D721Med (cell line): ENCODE data around the gene KCNJ13.

Experiments
- DNase-seq: peaks from one replicate; pipeline ENCODE4 v3.0.0; 2011; ENCODE audit warnings: low spot score; ENCODE audit not compliant: insufficient read length
- FAIRE-seq: peaks from 2 replicates; lab custom pipeline; 2011; peaks lifted over from hg19 to GRCh38; lab: Jason Lieb, UNC
- TF ChIP-seq, protein P1 (sequence below): IDR thresholded peaks from 2 replicates; pipeline ENCODE4 v1.5.1; 2012; ENCODE audit warnings: mild to moderate bottlenecking, control low read depth; ENCODE audit not compliant: insufficient read depth; ENCODE audit errors: missing control alignments

Gene KCNJ13

DNA sequence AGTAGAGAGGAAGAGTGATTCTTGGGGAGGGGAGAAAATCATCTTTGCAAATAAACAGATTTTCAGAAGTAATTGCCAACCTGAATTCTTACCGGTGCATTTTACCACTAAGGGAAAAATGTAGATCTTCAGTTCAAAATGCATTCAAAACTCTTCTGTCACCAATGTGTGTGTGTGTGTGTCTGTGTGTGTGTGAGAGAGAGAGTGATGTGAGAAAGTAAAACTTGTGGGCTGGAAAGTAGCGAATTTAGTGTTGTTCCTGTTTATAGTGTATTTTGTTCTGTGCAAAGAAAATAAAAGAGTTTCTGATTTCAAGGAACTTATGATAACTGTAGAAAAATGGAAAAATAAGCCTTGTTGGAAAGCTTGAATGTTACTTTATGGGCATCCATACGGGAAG, 27.0 kb downstream of the KCNJ13 start:
- no peak for DNase-seq
- TF ChIP-seq, protein P1, sequence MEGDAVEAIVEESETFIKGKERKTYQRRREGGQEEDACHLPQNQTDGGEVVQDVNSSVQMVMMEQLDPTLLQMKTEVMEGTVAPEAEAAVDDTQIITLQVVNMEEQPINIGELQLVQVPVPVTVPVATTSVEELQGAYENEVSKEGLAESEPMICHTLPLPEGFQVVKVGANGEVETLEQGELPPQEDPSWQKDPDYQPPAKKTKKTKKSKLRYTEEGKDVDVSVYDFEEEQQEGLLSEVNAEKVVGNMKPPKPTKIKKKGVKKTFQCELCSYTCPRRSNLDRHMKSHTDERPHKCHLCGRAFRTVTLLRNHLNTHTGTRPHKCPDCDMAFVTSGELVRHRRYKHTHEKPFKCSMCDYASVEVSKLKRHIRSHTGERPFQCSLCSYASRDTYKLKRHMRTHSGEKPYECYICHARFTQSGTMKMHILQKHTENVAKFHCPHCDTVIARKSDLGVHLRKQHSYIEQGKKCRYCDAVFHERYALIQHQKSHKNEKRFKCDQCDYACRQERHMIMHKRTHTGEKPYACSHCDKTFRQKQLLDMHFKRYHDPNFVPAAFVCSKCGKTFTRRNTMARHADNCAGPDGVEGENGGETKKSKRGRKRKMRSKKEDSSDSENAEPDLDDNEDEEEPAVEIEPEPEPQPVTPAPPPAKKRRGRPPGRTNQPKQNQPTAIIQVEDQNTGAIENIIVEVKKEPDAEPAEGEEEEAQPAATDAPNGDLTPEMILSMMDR = no peak
- peak; percentile 16 for FAIRE-seq

DNA sequence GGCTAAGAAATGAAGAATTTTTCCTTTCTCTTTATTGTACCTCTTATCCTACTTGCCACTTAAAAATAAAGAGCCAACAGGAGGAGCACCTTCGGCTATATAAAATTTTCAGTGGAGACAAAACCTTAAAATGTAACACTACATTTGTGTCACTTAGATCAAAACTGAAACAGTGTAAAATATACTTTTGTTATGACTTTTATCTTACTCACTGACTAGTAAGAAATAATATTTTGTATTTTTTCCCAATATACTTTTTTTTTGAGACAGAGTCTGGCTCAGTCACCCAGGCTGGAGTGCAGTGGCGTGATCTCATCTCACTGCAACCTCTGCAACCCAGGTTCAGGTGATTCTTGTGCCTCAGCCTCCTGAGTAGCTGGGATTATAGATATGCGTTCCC, 28.3 kb downstream of the KCNJ13 start:
- FAIRE-seq (no peak), DNase-seq (no peak)
- TF ChIP-seq, protein P1 = no peak

GRCh38 chr2:232744963-232745362, 31.4 kb downstream of the KCNJ13 start:
- FAIRE-seq (no peak), DNase-seq (no peak)
- TF ChIP-seq, protein P1 = no peak

GRCh38 chr2:232741972-232742371, 34.4 kb downstream of the KCNJ13 start:
- FAIRE-seq = no peak
- TF ChIP-seq, protein P1 = no peak

DNA sequence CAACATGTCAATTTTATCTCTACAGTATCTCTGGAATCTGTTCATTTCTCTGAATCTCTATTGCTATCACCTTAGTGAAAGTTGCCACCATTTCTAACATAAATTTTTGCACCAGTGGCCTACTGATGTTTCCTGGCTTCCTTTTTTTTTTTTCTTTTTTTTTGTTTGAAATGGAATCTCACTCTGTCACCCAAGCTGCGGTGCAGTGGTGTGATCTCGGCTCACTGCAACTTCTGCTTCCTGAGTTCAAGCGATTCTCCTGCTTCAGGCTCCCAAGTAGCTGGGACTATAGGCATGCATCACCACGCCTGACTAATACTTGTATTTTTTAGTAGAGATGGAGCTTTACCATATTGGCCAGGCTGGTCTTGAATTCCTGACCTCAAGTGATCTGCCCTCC, 35.1 kb downstream of the KCNJ13 start:
- FAIRE-seq (no peak), DNase-seq (no peak)
- TF ChIP-seq, protein P1 = no peak

More at GRCh38 chr2:232741972-232742371, 34.4 kb downstream of the KCNJ13 start:
- no peak for DNase-seq

DNA sequence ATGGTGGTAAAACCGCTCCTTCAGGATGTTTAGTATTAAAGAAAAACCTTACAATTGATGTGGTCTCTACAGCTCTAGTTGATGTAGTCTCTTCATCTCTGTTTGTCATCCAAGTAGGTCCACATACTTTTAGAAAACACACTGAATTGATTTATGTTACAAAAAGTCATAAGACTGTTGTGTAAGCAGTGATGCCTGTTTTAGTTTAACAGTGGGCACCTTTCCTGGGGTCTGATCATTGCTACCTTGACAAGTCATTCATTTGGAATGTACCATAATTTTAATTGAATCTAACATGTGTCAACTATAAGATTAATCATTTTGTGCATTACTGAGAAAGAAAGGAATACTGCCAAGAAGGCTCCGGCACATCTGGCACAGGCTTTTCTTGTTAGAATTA, 44.9 kb downstream of the KCNJ13 start:
- DNase-seq (no peak), FAIRE-seq (no peak)
- TF ChIP-seq, protein P1 = no peak

DNA sequence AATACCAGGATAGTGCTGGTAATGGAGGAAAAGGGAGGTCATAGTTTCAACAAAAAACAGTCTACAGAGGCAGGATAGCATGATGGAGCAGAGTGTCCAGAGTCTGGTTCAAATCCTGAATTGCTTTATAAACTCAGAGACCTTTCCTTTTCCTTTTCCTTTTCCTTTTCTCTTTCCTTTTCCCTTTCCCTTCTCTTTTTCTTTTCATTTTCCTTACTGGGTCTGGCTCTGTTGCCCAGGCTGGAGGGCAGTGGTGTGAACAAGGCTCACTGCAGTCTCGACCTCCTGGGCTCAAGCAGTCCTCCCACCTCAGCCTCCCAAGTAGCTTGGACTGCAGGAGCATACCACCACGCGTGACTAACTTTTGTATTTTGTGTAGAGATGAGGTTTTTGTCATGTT, 47.6 kb downstream of the KCNJ13 start:
- TF ChIP-seq, protein P1 = no peak
- DNase-seq = no peak
- FAIRE-seq = no peak
